GM12878 (cell line): ENCODE data around the gene HNRNPH3. TPM values are rescaled to one million over a fixed set of nuclear protein-coding genes. Genes with fewer than 3 reads are reported as not detected.

ENCODE experiments used
- BCL3 ChIP-seq: IDR thresholded peaks from 2 replicates; pipeline ENCODE4 v1.6.1; 2011; ENCODE audit warnings: borderline replicate concordance, low read depth, mild to moderate bottlenecking, moderate library complexity, low read length; ENCODE audit not compliant: insufficient read depth, poor library complexity, severe bottlenecking
- BHLHE40 ChIP-seq, 2 experiments: fragments of 450-650 bp in 1 of 2; IDR thresholded peaks; 2 replicates each; pipeline ENCODE4 v1.6.1; 2011 to 2017; ENCODE audit warnings: low read depth in 2 of 2, borderline replicate concordance in 1 of 2, improper control_type of control experiment in 1 of 2, low read length in 1 of 2, mild to moderate bottlenecking in 1 of 2
- CBX5 ChIP-seq: sonication (generic); IDR thresholded peaks from 2 replicates; pipeline ENCODE4 v1.6.1; 2016; ENCODE audit warnings: low read depth, moderate library complexity, mild to moderate bottlenecking, inconsistent platforms
- CHD1 ChIP-seq: IDR thresholded peaks from 2 replicates; pipeline ENCODE4 v1.6.1; 2012; ENCODE audit warnings: low read depth, low read length, improper control_type of control experiment
- CHD2 ChIP-seq: IDR thresholded peaks from 2 replicates; pipeline ENCODE4 v1.6.1; 2011; ENCODE audit warnings: low read depth, low read length, improper control_type of control experiment, borderline replicate concordance
- IRF4 ChIP-seq: IDR thresholded peaks from 2 replicates; pipeline ENCODE4 v1.6.1; 2011; ENCODE audit warnings: low read depth, low read length
- NBN ChIP-seq: fragments of 450-650 bp; IDR thresholded peaks from 2 replicates; pipeline ENCODE4 v1.6.1; 2016
- NR2C2 ChIP-seq: IDR thresholded peaks from 2 replicates; pipeline ENCODE4 v1.6.1; 2011; ENCODE audit warnings: borderline replicate concordance, low read depth; ENCODE audit not compliant: control insufficient read depth, insufficient read length
- RAD21 ChIP-seq: IDR thresholded peaks from 2 replicates; pipeline ENCODE4 v1.6.1; 2011; ENCODE audit warnings: mild to moderate bottlenecking, low read depth, low read length, moderate library complexity; ENCODE audit not compliant: insufficient read depth
- RBBP5 ChIP-seq: fragments of 200-600 bp; sonication (generic); conservative IDR thresholded peaks from 2 replicates; pipeline ENCODE4 v1.6.1; 2016
- SMAD5 ChIP-seq: IDR thresholded peaks from 2 replicates; pipeline ENCODE4 v1.6.1; 2016; ENCODE audit warnings: antibody characterized with exemption, low read depth
- TCF3 ChIP-seq: IDR thresholded peaks from 2 replicates; pipeline ENCODE4 v1.6.1; 2012; ENCODE audit warnings: low read depth, mild to moderate bottlenecking, low read length, borderline replicate concordance; ENCODE audit not compliant: insufficient read depth
- ZBED1 ChIP-seq: IDR thresholded peaks from 2 replicates; pipeline ENCODE4 v1.6.1; 2016; ENCODE audit warnings: borderline replicate concordance
- ZBTB33 ChIP-seq: fragments of 450-650 bp; IDR thresholded peaks from 2 replicates; pipeline ENCODE4 v1.6.1; 2017; ENCODE audit warnings: mild to moderate bottlenecking
- ZNF24 ChIP-seq: fragments of 450-650 bp; IDR thresholded peaks from 2 replicates; pipeline ENCODE4 v1.6.1; 2017; ENCODE audit warnings: antibody characterized with exemption, mild to moderate bottlenecking
- ZNF592 ChIP-seq: fragments of 450-650 bp; IDR thresholded peaks from 2 replicates; pipeline ENCODE4 v1.6.1; 2017; ENCODE audit warnings: mild to moderate bottlenecking, moderate library complexity
- polyA plus RNA-seq, 11 experiments: library from polyadenylated mRNA; depleted of rRNA in 4 of 11; unstranded in 6 of 11; stranded (reverse) in 5 of 11; fragments of >200 nt; fragmentation: Nextera tagmentation in 4 of 11; fragmentation: Illumina TruSeq in 1 of 11; extraction: Ambion mirVana in 4 of 11; extraction: Trizol in 1 of 11; gene quantifications; 1 replicate in 1 of 11; 2 replicates in 10 of 11; pipeline versions ENCODE4 v1.2.1 to v1.2.3, GENCODE V29; 2011 to 2016; ENCODE audit warnings: inconsistent platforms in 2 of 11, missing spikeins in 2 of 11, low read depth in 1 of 11
- total RNA-seq, 4 experiments: library from RNA; depleted of rRNA in 3 of 4; stranded (reverse); fragments of >200 nt in 3 of 4; fragmentation: Illumina TruSeq in 1 of 4; extraction: Trizol in 1 of 4; gene quantifications; 2 replicates each; pipeline versions ENCODE4 v1.2.1 to v1.2.3, GENCODE V29; 2013 to 2021
- TF ChIP-seq, protein P1 (sequence below): fragments of 450-650 bp; formaldehyde crosslinking; IDR thresholded peaks from 2 replicates; pipeline ENCODE4 v1.4.0; 2020; ENCODE audit warnings: mild to moderate bottlenecking, moderate library complexity

HNRNPH3 gene
- total and polyA plus RNA-seq, 10 of the 15 experiments (the other 5 are each of a cell fraction or from before 2014, with no cell fraction given): 20.1 to 292 (median 121) TPM

DNA sequence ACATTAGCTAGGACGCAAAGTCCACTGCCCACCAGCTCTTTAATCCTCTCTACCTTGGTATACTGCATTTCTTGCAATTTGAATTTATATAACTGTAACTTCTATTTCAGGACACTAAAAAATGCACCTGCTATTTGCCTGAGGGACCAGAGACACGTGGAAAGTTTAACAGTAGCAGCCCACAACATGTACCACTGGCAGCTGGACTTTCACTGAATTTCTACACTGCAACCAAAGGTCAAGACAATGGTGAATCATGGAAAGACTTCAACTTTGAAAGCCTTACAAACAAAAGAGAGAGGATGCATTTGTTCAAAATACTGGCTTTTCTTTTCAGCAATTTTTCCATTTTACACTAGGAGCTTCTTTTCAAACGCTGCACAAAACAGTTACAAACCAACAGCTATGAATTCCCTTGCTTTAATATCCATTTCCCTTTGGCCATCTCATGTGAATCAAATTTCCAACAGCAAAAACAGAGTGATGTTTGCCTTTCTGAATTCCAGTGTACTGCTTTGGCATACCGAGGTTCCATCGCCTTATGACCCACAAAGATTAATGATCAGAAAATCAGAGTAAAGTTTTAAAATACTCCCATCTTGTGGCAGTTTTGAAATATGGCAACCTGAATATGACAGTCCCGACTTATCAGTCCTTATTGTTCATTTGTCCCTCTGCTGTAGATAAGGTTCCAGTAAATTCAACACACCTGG is 29.9 kb upstream of the HNRNPH3 start (continued):
- TF ChIP-seq ZNF592: no peak
- no peak for TF ChIP-seq ZBTB33
- TF ChIP-seq, protein P1, sequence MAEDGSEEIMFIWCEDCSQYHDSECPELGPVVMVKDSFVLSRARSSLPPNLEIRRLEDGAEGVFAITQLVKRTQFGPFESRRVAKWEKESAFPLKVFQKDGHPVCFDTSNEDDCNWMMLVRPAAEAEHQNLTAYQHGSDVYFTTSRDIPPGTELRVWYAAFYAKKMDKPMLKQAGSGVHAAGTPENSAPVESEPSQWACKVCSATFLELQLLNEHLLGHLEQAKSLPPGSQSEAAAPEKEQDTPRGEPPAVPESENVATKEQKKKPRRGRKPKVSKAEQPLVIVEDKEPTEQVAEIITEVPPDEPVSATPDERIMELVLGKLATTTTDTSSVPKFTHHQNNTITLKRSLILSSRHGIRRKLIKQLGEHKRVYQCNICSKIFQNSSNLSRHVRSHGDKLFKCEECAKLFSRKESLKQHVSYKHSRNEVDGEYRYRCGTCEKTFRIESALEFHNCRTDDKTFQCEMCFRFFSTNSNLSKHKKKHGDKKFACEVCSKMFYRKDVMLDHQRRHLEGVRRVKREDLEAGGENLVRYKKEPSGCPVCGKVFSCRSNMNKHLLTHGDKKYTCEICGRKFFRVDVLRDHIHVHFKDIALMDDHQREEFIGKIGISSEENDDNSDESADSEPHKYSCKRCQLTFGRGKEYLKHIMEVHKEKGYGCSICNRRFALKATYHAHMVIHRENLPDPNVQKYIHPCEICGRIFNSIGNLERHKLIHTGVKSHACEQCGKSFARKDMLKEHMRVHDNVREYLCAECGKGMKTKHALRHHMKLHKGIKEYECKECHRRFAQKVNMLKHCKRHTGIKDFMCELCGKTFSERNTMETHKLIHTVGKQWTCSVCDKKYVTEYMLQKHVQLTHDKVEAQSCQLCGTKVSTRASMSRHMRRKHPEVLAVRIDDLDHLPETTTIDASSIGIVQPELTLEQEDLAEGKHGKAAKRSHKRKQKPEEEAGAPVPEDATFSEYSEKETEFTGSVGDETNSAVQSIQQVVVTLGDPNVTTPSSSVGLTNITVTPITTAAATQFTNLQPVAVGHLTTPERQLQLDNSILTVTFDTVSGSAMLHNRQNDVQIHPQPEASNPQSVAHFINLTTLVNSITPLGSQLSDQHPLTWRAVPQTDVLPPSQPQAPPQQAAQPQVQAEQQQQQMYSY (CRISPR knock-in tag): no peak
- no peak for TF ChIP-seq NR2C2
- TF ChIP-seq SMAD5: no peak
- TF ChIP-seq ZBED1: no peak
- TF ChIP-seq BHLHE40 (IDR thresholded peaks at IDR 0.05; ENCODE audit: borderline replicate concordance in 1 of 2, low read depth in 2 of 2, low read length in 1 of 2): no peak
- 0 out of 2 replicates have a peak, but pooled peaks have one; percentile 20 for TF ChIP-seq NBN
- no peak for TF ChIP-seq BCL3
- TF ChIP-seq CHD1: no peak
- no peak for TF ChIP-seq TCF3
- no peak for TF ChIP-seq CBX5
- TF ChIP-seq RBBP5: no peak
- TF ChIP-seq CHD2: 0 out of 2 replicates have a peak, but pooled peaks have one; percentile 16
- no peak for TF ChIP-seq IRF4
- peak; percentile 70 for TF ChIP-seq RAD21
- TF ChIP-seq ZNF24: no peak
